Heart left ventricle (tissue), 16 donors: ENCODE data around the gene ZMYM2. TPM values are rescaled to one million over a fixed set of nuclear protein-coding genes. Genes with fewer than 3 reads are reported as not detected.
A peak's percentile ranks its signal among the peaks of the same experiment; 100 is the strongest.

ENCODE experiments used
- ATAC-seq, 4 donors: fragments of 200-7000 bp; cut with Tn5 transposase; one replicate each; pipeline ENCODE4 v1.9.1; 2020 to 2022; ENCODE audit warnings: moderate library complexity in 4 of 4, mild to moderate bottlenecking in 3 of 4, moderate number of reproducible peaks in 1 of 4
- DNase-seq, 5 donors: peaks; one replicate each; pipeline ENCODE4 v3.0.0-alpha.2; 2020
- H3K27ac ChIP-seq, 12 donors: fragments of 200-600 bp; sonication (generic) in 4 of 12; one replicate each; pipeline versions ENCODE4 v1.5.0 to v1.8.0; 2016 to 2022; ENCODE audit warnings: mild to moderate bottlenecking in 2 of 12
- H3K27me3 ChIP-seq, 9 donors: fragments of 200-600 bp; sonication (generic) in 2 of 9; one replicate each; pipeline versions ENCODE4 v1.5.1 to v1.8.0; 2016 to 2022; ENCODE audit warnings: mild to moderate bottlenecking in 3 of 9
- H3K36me3 ChIP-seq, 9 donors: fragments of 200-600 bp; sonication (generic) in 2 of 9; one replicate each; pipeline versions ENCODE4 v1.5.0 to v1.8.0; 2018 to 2022; ENCODE audit warnings: mild to moderate bottlenecking in 2 of 9
- H3K4me1 ChIP-seq, 12 donors: fragments of 200-600 bp; sonication (generic) in 4 of 12; one replicate each; pipeline versions ENCODE4 v1.5.0 to v1.8.0; 2016 to 2022; ENCODE audit warnings: mild to moderate bottlenecking in 3 of 12
- H3K4me3 ChIP-seq, 12 donors: fragments of 200-600 bp; sonication (generic) in 4 of 12; one replicate each; pipeline versions ENCODE4 v1.5.0 to v1.8.0; 2017 to 2022; ENCODE audit warnings: mild to moderate bottlenecking in 9 of 12, moderate library complexity in 4 of 12
- H3K9me3 ChIP-seq, 12 donors: fragments of 200-600 bp; sonication (generic) in 4 of 12; one replicate each; pipeline versions ENCODE4 v1.5.0 to v1.8.0; 2016 to 2022; ENCODE audit warnings: mild to moderate bottlenecking in 1 of 12
- CTCF ChIP-seq, 12 donors: fragments of 200-600 bp; sonication (generic) in 4 of 12; IDR thresholded peaks; one replicate each; pipeline versions ENCODE4 v1.5.0 to v1.8.0; 2018 to 2022; ENCODE audit warnings: antibody characterized with exemption in 12 of 12, mild to moderate bottlenecking in 5 of 12
- POLR2A ChIP-seq, 2 donors: fragments of 450-650 bp; IDR thresholded peaks; one replicate each; pipeline ENCODE4 v1.6.1; 2017; ENCODE audit warnings: antibody characterized with exemption in 2 of 2, mild to moderate bottlenecking in 2 of 2, moderate library complexity in 2 of 2
- WGBS, 4 donors: extraction: QIAGEN DNeasy Blood & Tissue Kit in 2 of 4; methylation state at CpG; one replicate each; pipeline versions ENCODE4 v1.1.5 to v1.1.7; 2013 to 2018; 5-methylcytosine and 5-hydroxymethylcytosine counted together
- intact Hi-C, 10 donors: fragments of 100-400 bp; cut with DNase I; formaldehyde crosslinking; loops; one replicate each; pipeline versions ENCODE4 v1.11.1 to v1.14.2; 2022
- long read RNA-seq, 3 donors: library from polyadenylated mRNA; unstranded; transcript quantifications; one replicate each; pipeline ENCODE4 v2.0.0, GENCODE V29; 2020 to 2021
- polyA plus RNA-seq, 2 donors: library from polyadenylated mRNA; stranded (reverse); fragments of 200-250 nt; gene quantifications; one replicate each; pipeline ENCODE4 v1.2.3, GENCODE V29; 2013
- total RNA-seq, 9 donors: library from RNA; depleted of rRNA in 2 of 9; stranded (reverse); fragments of >200 nt in 2 of 9; fragmentation: NEBNext Ultra II Directional in 3 of 9; extraction: Animal tissue kit (Norgen Biotek cat#: 25700) in 3 of 9; gene quantifications; one replicate each; pipeline versions ENCODE4 v1.1.0 to v1.2.4, GENCODE V29; 2016 to 2023
- donor health status: ischemic (EF 13 %, LVEDD 7.1; RV severe dilation, severe dysfunction).
- donor health status: healthy with polysubstance abuse.
- donor health status: DM: no; HTN: yes; CAD: no.
- donor health status: DM: no; HTN: no; CAD: no.
- donor health status: ischemic (EF 25% LVEDD 6.9; RV normal size, moderate dysfunction).
- donor health status: ischemic (EF 25% LVEDD 5.7; RV mildly dilated, moderate dysfunction).
- donor health status: healthy.
- donor health status: DM: yes; HTN: yes; CAD: no.
- donor health status: ischemic (EF 35%, LVEDD 5.7; RV mildly dilated, moderate dysfunction).
- donor health status: nonischemic (EF 11% LVEDD 7.7; RV severe dilation, severe dysfunction).
- donor health status: DM: yes; HTN: yes; CAD: no.
- donor health status: PGD.
- donor health status: ischemic (EF 29% LVEDD 5.4; RV normal size, mild dysfunction).
- donor health status: nonischemic (EF 23%, LVEDD 6.1; RV moderate dilation, normal function).

The ZMYM2 gene
- 10 to 100 TPM; 37.2 to 69.3 (median 53.0) TPM for total RNA-seq
- polyA plus RNA-seq, result 10 to 100 TPM; 11.2 to 16.1 TPM
- long read RNA-seq, donor 1, partial matches to known transcripts, result 8 of 20 reads
- long read RNA-seq, donor 1, other reads (novel, unspliced or antisense), result 12 of 20 reads
- long read RNA-seq, donor 2, full-length matches to known transcripts, result 2 of 30 reads
- long read RNA-seq, donor 2, partial matches to known transcripts, result 15 of 30 reads
- long read RNA-seq, donor 2, other reads (novel, unspliced or antisense), result 13 of 30 reads
- long read RNA-seq, donor 3, full-length matches to known transcripts, result 4 of 35 reads
- long read RNA-seq, donor 3, partial matches to known transcripts, result 16 of 35 reads
- long read RNA-seq, donor 3, other reads (novel, unspliced or antisense), result 15 of 35 reads

- intact Hi-C loops, result loop anchor here in 8 of 10 donors (1.0 to 10.0 kb wide), 7 partner anchors 91 to 326 kb away; partner anchors contain the start of genes ZMYM5 (in 7 of the 8), PSPC1 (in 2 of the 8) and MPHOSPH8 (in 1 of the 8)
- TF ChIP-seq POLR2A (IDR thresholded peaks at IDR 0.05) (peak; percentile 11 to 67), CTCF (IDR thresholded peaks at IDR 0.05) (no peak)
- Histone ChIP-seq H3K4me3 (peak within 1 kb of the TSS; percentile 68 to 96 (median 87)), H3K27ac (peak within 1 kb of the TSS; percentile 94 to 99 (median 97)), H3K27me3 (no peaks in the 10 kb centered on the region), H3K36me3 (peaks cover 0 to 26% (median 19%) of the 10 kb centered on the region in 9 donors), H3K9me3 (peaks cover 0 to 5% (median 0%) of the 10 kb centered on the region in 12 donors), H3K4me1 (peaks cover 5 to 45% (median 36%) of the 10 kb centered on the region in 12 donors)
- peak; percentile 99 to 100 (median 99) for DNase-seq
- ATAC-seq, result peak; percentile 95 to 98 (median 98)
- WGBS, 4 donors, result 0 to 1% (median 0%) methylated on average over 21 to 112 of the region's 112 CpGs
These were observed at the start of gene ZMYM2 for GRCh38 chr13:19958155-19959111. ZMYM2 (plus strand) TSS chr13:19958727; CDS start chr13:19993073, 34,346 bp downstream.

DNA sequence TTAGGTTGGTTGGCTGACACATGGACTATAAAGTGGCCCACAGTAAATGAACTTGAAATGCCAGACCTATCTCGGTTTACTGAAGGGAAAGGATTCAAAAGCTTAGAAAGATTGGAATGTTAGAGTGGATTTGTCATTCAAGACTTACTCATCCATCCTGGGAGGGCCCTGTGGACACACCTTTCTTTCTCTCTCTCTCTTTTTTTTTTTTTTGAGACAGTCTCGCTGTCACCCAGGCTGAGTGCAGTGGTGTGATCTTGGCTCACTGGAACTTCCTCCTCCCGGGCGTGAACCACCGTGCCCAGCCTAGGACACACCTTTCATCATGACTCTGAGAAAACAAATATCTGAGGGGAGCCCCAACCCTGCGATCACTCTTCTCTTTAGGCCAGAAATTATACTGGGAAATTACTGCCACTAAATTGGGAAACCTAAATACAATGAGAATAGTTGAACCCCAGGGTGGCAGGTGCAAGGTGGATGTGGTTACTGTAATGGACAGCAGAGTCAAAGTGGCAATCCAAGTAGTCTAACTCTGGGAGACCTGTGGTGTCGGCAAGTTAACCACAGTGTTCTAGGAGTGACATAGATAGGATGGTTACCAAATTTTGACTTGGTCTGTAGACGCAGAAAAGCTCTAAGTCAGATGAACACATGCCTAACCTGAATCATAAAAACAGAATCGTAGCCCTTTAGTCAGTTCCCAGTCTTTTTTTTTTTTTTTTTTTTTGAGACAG lies 48.0 kb upstream of the ZMYM2 start:
- Histone ChIP-seq H3K27ac (no peak overlapping the region), H3K4me1 (no peaks in the 10 kb centered on the region), H3K36me3 (no peaks in the 10 kb centered on the region), H3K4me3 (no peak overlapping the region), H3K9me3 (no peaks in the 10 kb centered on the region), H3K27me3 (no peaks in the 10 kb centered on the region)
- ATAC-seq (no peak), DNase-seq (no peak)
- TF ChIP-seq CTCF (IDR thresholded peaks at IDR 0.05) (no peak), POLR2A (IDR thresholded peaks at IDR 0.05) (no peak)
- intact Hi-C loops, result no loop called here
- WGBS, 4 donors, result 86 to 89% (median 88%) methylated on average over 9 of the region's 9 CpGs

DNA sequence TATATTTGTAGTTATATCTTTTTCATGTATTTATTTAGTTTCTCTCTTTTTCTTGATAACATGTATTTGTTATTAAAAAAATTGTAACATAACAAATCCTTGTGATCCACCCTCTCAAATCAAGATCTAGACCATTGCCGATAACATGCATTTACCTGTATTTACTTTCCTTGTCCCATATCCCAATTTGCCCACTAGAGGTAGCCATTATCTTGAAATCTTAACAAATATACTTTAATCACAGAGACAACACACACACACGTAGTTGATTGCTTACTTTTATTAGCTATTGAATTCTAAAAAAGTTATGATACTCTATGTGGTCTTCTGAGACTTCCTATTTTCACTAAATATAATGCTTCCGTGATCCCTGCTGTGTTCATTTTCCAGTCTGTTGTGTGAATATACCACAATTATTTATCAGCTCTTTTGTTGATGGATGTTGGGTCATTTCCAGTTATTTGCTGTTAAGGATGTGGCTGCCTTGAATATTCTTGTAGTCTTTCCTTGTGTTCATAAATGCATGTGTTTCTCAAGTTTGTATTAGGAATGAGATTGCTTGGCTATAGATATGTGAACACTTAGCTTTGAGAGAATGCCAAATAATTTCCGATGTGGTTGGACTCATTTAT lies 31.3 kb upstream of the ZMYM2 start:
- TF ChIP-seq CTCF (IDR thresholded peaks at IDR 0.05), result peak in 11 of 12 donors; percentile 13 to 47 (median 34)
- TF ChIP-seq POLR2A (IDR thresholded peaks at IDR 0.05), result no peak
- Histone ChIP-seq H3K9me3 (no peaks in the 10 kb centered on the region), H3K27ac (no peak overlapping the region), H3K27me3 (no peaks in the 10 kb centered on the region), H3K36me3 (no peaks in the 10 kb centered on the region), H3K4me3 (no peak overlapping the region), H3K4me1 (no peaks in the 10 kb centered on the region)
- DNase-seq, result no peak
- intact Hi-C loops, result loop anchor here in 1 of 10 donors (5.0 kb wide), 1 partner anchor 235 kb away; the partner anchor contains the start of gene GJA3
- 35 to 43% (median 40%) methylated on average over 4 of the region's 4 CpGs for WGBS, 4 donors
- no peak for ATAC-seq
